PC-3 (cell line): Measurements from ENCODE around the gene IL16.

ENCODE experiments used
- CTCF ChIP-seq: fragments of 300-600 bp; sonication (generic); conservative IDR thresholded peaks from 2 replicates; pipeline ENCODE4 v1.5.1; 2017; ENCODE audit warnings: antibody characterized with exemption, low read depth, mild to moderate bottlenecking, low read length
- EZH2 ChIP-seq: fragments of 300-600 bp; sonication (generic); IDR thresholded peaks from one replicate; pipeline ENCODE4 v1.6.1; 2017; ENCODE audit warnings: antibody characterized with exemption, mild to moderate bottlenecking, low read length; ENCODE audit not compliant: unreplicated experiment

DNA sequence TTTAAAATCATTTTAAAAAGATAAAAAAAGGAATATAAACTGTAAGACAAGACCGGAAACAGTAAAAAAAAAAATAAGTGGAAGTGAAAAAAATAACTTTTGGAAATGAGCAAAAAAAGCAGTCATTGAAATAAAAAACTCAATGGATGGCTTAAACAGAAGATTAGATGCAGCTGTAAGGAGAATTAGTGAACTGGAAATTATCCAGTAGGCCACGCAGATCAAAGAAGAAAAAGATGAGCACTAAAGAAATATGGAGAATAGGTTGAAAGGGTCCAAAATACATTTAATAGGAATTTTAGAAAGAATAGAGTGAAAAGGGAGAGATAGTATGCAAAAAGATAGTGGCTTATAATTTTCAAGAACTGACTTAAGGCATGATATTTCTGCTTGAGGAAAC is 80.3 kb downstream of the IL16 start:
- TF ChIP-seq CTCF, result no peak
- no peak for TF ChIP-seq EZH2
